GM19455 (cell line): ENCODE data around the gene HHAT.
"Not testable (repeated sequence)": the region's sequence is repeated elsewhere in the genome, so short reads cannot be mapped to it uniquely, and the experiment has no call there.

Experiments
- ATAC-seq: cut with Tn5 transposase; IDR thresholded peaks from one replicate; pipeline ENCODE4 v1.9.1; 2021; ENCODE audit not compliant: unreplicated experiment

The HHAT gene

DNA sequence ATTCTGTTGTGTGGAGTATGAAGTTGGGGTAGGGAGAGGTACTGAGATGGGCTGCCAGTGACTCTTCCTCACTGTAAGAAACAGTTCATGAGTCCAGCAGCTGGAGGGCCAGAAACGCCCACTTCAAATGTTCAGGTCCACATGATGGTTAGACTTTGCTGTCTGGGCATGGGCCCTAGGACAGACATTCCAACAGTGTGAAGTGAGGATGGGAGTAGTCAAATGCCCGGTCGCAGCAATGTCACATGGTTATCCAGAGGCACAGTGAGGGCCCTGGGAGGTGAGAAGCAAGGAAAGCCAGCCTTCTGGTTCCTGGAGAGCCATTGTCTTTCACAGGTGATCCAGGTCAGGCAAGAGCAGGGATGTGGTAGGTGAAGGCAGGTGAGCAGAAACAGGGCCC is 304.4 kb downstream of the HHAT start:
- no peak for ATAC-seq

DNA sequence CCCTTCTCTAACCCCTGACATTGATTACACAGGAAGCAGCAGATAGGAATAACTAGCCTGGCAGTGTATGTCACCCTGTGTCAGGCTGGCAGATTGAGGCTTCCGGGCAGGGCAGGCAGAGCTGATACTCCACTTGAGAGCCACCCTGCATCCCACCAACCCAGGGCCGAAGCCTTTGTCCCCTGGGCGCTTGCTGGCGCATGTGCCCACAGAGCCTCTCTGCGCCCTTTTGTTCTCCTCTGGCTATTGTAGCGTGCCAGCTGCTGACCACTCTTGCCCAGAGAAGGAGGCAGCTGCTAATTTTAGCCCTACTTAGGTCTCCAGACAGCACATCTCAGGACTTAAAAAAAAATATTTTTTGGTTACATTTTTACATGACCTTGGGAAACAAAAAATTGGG is 304.9 kb downstream of the HHAT start:
- no peak for ATAC-seq

DNA sequence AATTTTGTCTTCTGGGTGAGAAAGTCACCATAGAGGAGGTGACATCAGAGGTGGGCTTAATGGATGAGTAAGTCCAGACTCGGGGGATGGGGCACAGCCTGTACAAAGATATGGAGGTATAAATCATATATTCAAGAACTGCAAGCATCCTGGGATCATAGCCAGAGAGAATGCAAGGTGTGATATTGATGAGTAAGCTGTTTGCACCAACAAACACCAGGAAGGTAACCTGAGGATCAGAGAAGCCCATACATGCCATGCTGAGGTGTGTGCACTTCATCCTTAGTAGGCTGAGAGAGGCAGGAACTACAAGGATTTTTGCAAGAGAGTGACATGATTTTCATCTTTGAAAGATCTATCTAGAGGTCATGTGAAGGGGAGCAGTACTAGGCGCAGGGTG is 306.4 kb downstream of the HHAT start:
- no peak for ATAC-seq

DNA sequence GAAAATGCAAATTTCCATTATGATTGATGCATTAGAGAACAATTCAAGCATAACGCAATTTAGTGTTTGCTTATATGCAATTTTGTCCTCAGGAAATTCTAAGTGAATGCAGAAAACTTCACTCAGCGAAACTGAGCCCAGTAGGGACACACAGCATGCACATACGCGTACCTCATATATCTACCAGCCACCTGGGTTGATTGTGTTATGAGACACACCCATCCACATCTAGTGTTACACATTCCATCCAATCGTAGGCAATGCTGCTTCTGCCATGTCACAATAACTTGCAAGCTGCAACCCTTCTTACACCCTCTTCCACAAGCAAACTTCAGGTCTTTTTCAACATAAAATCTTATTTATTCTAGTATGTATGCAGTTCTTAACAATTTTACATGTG is 312.9 kb downstream of the HHAT start:
- ATAC-seq: no peak

DNA sequence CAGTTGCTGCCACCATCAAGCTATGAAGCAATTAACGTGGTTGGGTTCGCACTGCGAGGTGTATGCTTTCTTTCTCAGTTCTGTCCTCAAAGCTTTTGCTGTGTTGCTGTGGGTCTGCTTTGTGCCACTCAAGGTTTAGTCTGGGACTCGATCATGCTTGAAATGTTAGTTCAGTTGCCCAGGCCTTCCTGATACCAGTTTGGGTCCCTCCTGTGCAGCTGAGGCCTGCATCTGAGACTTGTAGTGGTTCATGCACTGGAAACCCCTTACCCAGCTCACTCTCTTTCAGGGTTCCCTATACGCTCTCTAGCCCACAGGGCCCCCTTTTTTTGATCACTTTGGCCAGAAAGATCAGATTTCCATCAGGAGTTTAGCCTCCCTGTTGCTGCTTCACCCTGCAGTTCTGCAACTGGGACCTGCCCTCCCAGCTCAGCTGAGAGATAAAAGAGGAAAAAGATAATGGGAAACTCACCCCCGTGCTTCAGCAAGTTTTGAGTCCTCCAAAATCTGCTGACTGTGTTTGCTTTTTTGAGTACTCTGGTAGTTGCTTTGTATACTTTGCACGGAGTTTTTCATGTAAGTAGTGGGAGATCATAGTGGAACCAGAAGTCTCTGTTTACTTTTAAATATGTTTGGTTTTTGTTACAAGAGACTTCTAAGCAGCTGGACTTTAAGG is 317.0 kb downstream of the HHAT start:
- no peak for ATAC-seq

DNA sequence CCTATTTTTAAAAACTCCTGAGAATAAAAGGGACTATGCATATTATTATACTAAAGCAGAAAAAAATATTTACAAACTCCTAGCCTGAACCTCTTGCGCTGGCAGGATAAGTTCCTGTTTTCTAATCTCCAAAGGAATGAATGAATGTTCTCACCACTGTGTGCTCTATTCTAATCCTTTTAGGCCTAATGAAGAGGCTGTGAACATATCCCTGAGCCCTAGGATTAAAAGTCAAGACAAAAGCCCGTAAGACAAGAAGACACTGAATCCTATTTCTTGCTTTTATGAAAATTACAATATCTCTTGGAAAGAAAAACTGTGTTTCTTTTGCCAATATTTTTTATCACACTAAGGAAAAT is 317.5 kb downstream of the HHAT start:
- ATAC-seq: no peak

DNA sequence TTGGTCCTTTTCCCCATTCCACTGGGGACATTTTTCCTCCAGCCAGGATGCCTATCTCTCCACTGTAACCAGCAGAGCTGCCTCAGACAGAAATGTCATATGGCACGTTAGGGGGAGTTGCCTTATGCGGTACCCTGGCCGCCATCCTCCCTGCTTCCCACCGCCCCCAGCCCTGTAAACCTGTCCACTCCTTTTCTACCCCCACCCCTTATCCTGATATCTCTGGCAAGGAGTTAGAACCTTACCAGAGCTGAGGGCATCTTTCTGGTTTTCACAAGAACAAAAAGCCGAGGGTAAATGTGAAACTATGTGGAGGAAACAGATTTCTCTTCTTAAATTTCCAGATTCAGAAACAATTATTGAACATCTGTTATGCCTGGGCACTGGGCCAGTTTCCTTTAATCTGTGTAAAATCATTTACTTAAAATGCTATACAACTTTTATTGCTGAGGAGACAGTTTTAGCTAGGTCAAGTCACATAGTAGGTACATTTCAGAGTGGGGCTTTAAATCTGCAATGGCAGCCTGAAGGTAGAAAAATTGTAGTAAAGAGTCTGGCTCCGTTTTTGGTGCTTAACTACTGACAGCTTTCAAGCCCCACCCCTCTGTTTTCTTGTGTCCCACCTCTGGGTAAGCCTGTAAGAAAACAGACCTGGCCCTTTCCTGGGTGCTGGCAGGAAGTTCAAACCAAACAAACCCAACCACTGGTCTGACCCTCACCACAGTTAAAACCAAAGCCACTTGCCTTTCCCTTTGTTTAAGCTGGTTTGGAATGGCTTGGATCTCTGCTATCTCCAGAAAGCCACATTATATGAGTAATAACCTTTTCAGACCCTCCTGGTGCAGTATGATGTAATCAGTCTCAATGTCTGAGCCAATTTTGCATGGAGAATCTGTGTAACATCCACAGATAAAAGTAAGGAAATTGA is 319.0 kb downstream of the HHAT start:
- ATAC-seq: no peak

DNA sequence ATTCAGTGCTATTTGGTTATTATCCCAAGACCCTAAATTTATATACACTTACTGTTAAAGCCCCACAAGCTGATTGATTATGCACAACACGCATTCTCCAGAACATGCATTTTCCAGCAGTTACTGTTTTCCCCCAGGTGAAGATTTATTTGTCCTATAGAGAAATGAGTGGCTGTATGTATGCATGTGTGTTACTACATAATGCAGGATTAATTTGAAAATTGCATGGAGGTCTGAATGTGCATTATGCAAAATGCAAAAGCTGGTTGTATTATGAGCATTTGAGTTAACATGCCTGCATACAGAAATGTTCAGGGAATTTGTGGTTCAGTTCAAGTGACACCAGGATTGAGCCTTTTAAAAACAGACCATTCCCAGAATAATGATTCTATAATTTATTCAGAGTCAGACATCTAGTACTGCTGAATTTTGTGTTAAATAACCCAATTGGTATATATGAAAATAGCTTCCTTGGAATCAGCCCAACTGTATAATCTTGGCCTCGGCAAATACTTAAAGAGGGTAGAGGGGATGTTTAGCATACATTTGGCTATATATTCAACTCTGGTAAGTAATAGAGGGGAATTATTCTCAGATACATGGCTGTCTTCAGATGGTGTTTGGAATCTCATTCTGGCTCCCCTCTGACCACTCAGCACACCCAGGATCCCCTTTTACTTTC is 320.0 kb downstream of the HHAT start:
- no peak for ATAC-seq

DNA sequence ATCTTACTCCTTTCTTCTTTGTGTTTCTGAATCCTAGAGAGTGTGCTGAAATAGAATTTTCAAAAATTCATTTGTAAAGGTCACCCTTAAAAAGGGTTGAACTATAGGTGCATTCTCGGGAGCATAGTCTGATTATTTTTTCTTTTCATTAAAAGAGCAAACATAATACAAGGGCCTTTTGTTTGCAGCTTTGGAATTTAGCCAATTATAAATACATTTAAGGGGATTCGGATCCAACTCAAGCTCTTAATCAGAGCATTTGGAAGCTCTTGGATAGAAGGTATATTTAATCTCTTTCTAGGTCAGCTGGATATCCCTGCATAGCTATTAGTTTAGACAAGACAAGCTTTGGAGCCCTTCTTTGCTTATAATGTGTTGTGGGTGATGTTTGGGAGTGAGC is 321.7 kb downstream of the HHAT start:
- ATAC-seq: no peak

DNA sequence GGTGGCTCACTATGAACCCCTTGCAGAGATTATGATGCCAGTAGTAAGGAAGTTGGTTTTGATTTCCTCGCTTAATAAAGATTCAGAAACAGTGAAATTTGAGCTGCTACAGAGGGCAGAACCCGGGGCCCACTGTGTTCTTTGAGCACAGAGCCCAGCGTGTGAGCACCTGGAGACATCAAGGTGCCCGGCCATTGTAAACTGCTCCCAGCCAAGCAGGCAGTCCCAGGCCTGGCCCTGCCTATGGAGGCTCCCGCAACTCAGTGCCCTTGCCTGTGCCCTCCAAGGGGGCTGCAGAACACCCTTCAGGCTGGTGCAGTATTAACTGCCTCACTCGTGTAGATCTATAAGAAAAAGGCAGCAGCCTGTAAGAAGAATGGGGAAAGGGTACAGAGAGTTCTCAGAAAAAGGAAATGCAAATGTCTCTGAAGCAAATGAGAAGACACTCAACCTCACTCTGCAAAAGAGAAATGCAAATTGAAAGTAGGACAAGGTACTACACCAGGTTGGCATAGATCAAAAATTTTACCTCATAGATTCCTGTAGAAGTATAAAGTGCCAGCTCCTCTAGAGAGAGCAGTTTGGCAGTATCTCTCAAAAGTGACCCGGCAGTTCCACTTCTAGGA is 323.7 kb downstream of the HHAT start:
- no peak for ATAC-seq

DNA sequence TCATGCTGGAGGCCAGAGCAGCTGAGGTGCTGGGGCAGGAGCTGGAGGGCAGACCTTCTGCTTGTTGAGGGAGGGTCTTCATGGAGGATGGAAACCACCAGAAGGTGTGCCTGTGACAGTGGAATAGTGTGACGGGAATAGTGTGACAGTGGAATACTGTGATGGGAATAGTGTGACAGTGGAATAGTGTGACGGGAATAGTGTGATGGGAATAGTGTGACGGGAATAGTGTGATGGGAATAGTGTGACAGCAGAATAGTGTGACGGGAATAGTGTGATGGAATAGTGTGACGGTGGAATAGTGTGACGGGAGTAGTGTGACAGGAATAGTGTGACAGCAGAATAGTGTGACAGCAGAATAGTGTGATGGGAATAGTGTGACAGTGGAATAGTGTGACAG is 325.1 kb downstream of the HHAT start:
- ATAC-seq: no peak

DNA sequence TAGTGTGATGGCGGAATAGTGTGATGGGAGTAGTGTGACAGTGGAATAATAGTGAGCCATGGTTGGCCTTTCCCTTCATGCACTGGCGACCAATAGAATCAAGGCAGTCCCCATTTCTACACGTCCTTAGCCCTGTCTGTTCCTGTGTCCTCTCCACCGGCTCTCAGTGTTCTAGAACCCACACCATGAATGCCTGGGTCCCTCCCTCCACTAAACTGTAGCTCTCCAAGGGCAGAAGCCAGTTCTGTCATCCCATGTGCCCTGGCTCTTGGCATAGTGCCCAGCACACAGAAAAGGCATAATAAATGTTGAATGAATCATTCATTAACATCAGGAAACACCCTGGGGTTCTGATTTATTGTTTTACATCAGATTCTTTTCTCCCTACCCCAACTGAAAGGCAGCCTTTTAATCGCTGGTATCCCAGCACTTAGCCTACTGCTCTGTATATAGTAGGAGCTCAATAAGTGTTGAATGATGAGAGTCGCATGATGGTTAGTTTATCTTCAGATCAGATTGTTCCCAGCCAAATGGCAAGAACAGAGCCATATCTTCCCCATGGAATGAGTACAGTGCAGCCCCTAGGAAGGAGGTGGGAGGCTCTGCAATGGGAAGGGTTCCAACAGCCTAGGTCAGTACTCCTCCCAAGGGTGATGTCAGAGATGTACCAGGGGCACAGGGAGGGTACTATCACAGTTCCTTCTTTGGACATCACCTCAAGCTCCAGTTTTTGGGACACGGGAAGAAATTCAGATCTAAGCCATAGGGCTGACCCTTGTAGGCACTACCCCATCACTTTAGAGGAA is 325.7 kb downstream of the HHAT start:
- no peak for ATAC-seq

DNA sequence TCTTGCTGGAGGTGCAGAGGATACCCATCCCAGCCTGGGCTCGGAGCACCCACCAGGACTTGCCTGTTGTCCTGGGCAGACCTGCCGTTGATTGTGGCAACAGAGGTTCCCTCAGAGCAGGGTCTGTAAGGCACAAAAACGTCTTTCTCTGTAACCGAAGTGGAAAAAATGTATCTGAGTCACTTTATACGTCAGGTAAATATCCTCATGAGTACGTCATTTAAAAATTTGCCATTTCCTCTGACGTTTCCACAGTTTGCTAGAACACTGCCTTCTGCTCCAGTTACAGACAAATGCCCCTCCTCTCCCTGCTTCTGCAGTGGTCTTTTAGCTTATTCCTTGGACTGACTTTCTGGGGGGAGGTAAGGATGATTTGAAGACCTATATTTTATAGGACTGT is 326.8 kb downstream of the HHAT start:
- no peak for ATAC-seq

DNA sequence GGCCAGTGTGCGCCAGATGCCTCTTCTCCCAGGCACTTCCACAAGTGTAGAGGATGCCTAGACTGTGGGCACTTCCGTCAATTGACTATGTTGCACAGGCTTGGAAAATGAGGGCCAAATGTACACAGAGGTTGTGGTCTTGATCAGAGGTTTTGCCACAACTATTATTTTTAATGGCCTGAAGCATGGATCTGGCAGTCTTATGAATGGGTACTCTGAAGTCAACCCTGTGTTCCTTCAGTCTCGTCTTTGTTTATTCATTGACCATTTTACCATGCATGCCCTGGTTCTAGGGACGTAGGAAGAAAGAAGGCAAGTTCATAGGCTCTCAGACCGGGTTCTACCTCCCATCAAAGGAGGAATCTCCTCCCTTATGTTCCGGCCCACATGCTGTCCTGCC is 329.1 kb downstream of the HHAT start:
- no peak for ATAC-seq

DNA sequence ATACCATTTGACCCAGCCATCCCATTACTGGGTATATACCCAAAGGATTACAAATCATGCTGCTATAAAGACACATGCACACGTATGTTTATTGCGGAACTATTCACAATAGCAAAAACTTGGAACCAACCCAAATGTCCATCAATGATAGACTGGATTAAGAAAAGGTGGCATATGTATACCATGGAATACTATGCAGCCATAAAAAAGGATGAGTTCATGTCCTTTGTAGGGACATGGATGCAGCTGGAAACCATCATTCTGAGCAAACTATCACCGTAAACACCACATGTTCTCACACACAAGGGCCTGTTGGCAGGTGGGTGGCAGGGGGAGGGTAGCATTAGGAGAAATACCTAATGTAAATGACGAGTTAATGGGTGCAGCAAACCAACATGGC is 332.8 kb downstream of the HHAT start:
- ATAC-seq: not testable (repeated sequence)

DNA sequence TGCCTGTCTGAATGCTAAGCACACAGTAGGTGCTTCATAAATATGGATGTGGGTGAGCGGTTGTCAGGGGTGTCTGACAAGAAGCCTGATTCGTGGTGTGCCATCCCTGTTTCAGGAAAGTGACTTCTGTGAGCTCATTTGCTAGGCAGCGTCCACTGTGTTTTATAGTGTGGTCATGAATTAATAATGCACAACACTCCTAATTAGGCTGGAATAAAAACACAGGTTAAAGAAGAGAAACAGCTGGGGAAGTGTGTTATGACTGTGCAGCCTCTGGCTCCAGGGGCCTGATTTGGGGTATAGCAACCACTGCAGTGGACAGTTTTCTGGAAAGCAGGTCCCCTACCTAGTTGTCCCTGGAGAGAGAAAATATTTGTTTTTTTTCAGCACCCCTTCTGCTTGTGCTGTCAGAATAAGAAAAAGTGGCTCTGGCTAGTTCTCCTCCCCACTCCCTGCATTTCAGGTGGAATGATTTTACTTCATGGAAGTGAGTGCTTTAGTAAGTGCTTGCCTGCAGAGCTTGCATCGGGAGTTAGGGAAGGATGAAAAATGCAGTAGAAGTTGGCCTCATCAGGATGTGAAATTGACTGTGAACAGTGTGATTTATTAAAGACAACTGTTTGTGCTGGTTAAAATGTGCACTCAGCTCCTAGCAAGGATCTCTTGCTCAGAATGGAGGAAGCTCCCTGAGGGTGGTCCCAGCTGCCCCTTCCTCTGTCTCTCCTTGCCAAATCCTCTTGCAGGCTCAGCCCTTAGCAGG is 333.8 kb downstream of the HHAT start:
- no peak for ATAC-seq

DNA sequence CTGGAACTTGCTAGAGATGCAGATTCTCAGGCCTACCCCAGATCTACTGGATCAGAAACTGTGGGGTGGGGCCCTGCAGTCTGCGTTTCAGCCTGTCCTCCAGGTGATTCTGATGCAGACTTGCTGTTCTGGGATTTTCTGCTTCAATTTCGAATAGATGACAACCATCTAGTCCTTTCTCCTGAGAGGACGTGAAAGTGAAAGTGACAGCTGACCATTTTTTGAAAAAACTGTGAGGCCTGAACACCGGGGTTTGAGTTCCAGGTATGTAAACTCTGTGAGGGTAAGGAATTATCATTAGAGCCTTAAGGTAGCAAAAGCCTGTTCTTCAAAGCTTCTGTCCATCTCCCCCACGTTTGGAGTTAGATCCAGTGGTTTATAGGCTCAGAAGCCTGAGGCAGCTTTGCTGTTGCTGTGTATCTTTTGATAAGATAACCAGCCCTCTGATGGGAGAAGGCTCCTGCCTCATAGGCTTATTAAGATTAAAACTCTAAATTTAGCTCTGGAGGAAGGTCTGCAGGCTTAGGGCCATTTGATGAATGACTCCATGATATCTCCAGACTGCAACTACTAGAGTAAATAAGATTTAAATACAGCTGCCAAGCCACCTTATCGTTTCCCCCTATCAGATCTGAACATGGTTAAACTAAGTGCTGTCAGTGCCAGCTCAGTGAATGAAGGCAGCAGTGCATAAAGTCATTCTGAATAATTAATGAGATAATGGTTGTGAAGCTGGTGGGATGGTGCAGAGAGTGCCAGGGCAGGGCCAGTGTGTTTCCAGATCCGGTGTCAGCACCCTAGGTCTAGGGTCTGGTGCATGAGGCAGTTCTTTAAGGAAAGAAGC is 335.2 kb downstream of the HHAT start:
- no peak for ATAC-seq

DNA sequence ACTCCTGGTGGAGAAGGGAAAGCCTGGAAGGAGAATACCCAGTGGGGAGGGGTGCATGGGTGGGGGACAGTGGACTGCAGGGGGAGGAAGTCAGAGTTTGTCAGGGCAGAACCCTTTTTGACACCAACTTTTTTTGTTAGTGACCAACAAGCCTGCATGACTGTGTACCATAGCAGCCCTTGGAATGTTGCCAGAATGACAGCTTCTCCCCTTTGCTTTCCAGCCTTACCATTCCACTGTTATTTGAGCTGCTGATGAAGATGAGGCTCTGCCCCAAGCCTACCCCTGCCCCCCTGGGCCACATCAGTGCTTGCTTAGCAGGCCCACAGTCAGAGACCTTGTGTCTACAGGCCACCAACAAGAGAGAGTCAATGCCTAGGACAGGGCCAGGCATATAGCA is 341.2 kb downstream of the HHAT start:
- no peak for ATAC-seq

DNA sequence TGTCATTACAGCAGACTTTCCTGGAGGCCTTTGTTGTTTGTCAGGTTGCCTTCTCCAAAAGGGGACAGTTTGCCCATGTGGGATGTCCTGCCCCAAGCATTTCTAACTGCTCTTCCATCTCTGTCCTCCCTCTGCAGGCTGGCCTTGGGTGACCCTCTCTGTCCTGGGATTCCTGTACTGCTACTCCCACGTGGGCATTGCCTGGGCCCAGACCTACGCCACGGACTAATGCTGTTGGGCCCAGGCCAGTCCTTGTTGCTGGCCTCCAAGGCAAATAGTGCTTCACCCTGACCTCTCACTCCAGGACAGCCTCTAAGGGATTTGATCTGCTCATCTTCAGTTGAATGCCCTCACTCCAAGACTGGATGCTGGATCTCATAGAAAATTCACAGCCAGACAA is 345.4 kb downstream of the HHAT start:
- no peak for ATAC-seq
